HG02870 (cell line): ENCODE data around the gene SKIC8.

Experiments
- ATAC-seq: cut with Tn5 transposase; IDR thresholded peaks from one replicate; pipeline ENCODE4 v1.9.1; 2021; ENCODE audit warnings: mild to moderate bottlenecking, moderate library complexity; ENCODE audit not compliant: unreplicated experiment

SKIC8 gene

GRCh38 chr15:78322243-78322642 lies 22.8 kb upstream of the SKIC8 start:
- no peak for ATAC-seq

- no peak for ATAC-seq
Measured at GRCh38 chr15:78321786-78322185, 22.4 kb upstream of the SKIC8 start.

DNA sequence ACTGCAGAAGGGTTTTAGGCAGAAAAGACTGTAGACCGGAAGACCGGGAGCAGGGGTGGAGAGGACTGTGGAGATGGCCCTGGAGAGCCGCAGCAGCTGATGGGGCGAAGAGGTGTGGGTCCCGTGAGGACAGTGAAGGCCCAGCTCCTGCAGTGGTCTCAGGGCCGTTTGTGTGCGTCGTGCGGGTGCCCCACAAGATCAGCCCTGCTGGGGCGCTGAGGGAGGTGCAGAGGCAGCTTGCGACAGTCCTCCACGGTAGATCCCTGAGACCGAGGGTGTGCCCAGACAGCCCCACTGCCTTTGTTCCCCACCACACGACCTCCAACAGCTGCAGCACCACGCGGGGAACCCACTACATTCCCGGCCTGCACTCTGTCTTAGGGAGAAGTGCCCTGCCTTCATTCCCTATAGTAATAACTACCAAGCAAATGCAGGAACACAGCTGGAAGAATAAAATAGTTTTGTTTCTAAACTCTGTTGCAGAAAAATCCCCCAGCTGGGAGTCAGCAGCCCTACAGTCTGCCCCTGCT lies 21.7 kb upstream of the SKIC8 start:
- no peak for ATAC-seq

- ATAC-seq = no peak
Measured at GRCh38 chr15:78320183-78320582, 20.8 kb upstream of the SKIC8 start.

DNA sequence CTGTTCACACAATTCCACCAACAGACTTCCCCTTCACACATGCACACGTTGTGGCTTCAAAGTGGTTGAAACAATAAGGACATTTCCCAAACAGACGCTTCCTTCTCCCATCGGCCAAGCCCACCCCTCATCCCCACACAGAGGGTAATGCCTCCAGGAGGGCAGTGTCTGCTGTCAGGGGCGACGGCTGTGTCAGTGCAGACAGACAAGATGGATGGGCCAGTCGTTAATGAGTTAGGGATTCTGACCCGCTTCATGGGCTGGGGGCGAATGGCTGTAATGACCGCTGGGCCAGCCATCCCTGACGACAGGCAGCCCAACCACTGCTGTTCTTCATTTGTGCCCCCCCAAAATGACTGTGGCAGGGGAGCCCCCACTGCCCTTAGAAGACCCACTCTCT lies 20.2 kb upstream of the SKIC8 start:
- no peak for ATAC-seq

DNA sequence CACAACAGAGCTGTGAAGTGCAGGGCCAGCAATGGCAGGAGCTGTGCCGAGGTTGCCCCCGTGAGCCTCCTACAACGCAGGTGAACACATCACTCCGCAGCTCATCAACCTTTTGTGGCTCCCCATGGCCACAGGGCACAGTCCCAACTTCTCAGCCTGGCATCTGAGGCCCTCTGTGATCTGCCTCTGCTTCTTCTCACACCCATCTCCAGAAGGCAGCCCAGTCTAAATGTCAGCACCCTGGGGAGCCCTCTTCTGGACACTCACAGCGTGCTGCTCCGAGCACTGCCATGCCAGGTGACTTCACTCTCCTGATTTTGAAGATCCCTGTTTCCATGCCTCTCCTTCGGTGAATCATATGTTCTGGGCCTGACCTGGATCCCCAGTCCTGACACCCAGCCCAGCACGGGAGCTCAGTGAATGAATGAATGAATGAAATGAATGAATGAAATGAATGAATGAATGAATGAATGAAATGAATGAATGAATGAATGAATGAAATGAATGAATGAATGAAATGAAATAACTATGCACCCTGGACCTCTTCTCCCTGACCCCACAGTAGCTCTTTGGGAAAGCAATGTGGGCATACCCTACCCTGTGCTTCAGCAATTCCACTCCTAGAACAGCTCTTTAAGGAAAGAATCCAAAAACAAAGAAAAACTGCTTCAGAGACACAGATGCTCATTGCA lies 17.9 kb upstream of the SKIC8 start:
- ATAC-seq = no peak

DNA sequence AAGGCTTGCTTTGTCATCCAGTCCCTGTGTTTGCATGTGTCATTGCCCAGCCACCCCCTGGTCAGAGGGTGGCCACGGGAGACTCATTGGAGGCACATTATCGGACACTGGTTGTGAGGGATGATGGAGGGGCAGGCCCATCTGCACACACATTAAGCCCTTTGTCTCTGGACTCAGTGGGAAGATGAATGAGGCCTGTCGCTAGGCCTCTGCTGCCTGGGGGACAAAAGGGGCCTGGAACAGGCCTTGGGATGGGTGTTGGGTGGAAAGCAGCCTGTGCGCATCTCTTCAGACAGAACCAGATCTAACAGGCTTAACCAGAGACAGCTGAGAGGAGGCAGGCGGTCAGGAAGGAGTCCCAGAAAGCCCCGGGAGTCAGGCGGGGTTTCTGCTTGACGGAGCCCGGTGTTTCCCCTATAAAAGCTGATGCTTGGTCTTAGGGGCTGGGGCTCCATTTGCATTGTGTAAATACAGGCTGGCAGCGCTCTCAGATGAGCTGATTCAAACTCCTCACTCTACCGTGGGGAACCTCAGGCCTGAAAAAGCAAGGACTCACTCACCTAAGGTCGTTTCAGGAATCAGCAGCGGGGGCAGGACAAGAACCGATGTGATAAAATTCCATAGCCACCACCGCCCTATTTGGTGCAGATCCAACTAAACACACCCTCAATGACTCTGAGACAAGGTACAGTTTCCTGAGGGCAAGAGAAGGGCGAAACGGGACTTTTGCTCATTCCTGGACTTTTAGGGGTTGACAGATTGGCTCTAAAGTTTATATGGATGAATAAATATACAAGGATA lies 17.1 kb upstream of the SKIC8 start:
- no peak for ATAC-seq

GRCh38 chr15:78315686-78316282 lies 16.4 kb upstream of the SKIC8 start:
- ATAC-seq = no peak

DNA sequence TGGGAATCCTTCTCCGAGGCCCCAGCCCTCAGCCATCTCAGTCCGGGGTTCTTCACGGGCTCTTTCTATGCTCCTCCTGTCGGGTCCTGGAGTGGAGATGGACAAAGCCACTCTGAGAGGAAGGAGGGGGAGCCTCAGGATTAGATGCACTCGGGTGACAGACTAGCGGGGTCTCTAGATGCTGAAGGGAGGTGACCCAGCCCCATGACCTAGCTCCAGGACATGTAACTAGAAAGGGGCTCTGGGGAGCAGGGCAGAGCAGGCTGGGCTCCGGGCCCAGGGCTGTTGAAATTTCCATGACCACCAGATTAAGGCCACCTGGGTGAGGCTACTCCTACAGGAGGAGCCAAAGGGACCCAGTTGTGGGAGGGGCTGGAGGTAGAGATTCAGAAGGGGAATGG lies 14.8 kb upstream of the SKIC8 start:
- no peak for ATAC-seq

- ATAC-seq = no peak
Measured at GRCh38 chr15:78313383-78313782, 14.0 kb upstream of the SKIC8 start.

GRCh38 chr15:78312957-78313356 lies 13.5 kb upstream of the SKIC8 start:
- no peak for ATAC-seq

- no peak for ATAC-seq
Measured at GRCh38 chr15:78312536-78312935, 13.1 kb upstream of the SKIC8 start.

DNA sequence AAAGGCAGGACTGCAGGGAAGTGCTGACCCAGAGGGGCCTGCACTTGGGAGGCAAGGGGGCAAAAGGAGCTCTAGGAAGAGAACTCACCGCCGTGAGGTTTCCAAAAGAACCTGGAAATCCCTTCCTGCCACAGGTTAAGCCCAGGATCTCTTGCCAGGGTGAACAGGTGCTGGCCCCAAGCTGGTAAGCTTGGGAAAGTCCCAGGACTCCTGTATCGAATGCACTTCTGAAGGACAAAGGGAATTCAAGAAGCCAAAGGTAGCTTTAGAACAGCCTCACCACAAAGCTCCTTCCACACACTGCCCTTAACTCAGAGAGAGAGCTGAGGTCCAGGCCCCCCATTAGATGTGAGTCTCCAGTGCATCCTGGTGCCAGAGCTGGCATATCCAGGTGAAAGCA lies 11.9 kb upstream of the SKIC8 start:
- ATAC-seq = no peak

DNA sequence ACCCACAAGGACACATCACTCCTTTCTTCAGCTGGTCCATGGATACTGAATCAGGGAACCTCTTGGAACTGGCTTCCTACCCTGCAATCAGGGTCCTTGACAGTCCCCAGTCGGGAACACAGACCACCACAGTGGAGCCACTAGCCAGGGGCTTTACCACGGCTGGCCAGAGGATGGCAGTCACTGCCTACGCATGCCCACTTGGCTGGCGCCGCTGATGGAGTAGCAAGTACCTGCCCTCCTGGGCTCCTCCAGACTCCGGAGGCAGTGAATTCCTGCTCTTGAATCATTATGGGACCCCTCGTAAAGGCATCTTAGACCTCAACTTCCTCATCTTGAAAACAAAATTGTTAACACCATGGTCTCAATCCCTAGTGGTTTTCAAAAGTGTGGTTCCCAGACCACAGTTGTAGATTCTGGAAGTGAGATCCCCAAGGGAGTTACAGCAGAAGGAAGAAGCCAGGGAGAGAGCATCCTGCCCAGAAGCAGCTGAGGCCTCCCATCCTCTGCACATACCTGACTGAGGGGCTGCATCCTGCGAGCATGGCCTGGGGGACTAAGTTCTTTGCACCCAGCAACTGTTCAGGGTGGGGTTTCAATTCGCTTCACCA lies 9.1 kb upstream of the SKIC8 start:
- no peak for ATAC-seq

- no peak for ATAC-seq
Measured at GRCh38 chr15:78307976-78308375, 8.6 kb upstream of the SKIC8 start.

- ATAC-seq = no peak
Measured at GRCh38 chr15:78306176-78306774, 6.9 kb upstream of the SKIC8 start.

DNA sequence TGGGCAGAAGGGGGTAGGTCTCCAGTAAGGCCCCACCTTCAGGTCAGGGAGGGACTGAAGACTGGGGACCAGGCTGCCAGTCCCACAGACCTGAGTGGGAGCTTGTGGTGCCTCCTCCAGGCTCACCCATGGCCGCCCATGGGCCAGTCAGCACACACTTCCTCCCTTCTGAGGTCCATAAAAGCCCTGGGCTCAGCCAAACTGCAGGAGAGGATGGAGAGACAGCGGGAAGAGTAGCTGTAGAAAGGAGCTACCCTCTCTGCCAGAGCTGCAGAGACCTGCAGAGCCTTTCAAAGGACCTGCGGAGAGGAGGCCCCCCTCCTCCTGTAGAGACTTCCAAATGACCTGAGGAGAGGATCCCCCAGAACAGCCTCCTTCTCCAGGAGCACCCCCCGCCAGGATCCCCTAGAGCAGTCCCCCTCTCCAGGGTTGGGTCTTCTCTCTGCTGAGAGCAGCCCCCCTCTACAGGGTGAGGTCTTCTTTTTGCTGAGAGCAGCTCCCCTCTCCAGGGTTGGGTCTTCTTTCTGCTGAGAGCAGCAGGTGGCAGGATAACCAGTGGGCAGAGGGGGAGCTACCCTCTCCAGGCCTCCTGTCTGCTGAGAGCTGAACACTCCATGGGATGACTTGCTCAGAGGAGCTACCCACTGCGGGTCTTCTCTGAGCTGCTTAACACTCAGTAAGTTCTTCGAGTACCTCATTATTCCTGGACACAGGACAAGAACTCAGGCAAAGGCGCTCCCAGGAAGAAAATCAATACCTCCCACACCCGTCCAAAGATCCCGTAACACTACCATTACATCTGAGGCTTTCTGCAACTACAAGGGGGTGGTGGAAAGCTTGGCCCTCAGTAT lies 5.0 kb upstream of the SKIC8 start:
- ATAC-seq = no peak

GRCh38 chr15:78302579-78303312 lies 3.3 kb upstream of the SKIC8 start:
- ATAC-seq = no peak

DNA sequence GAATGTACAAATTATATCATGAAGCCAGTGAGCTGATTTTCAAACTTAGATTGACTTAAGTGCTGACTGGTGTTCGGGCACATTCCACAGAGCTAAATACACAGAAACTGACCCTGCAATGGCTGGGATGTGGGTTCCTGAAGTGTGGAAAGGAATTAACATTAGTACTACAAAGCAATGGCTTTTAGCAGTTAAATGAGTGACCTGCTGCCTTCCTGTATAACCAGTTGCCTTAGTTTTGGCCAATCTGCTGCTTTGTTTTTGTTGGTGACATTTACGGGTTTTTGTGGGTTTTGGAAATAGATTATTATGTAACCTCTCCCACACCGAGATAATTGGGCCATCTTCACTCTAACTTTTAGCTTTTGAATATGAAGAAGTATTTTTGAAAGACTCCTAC lies 2.4 kb upstream of the SKIC8 start:
- ATAC-seq = no peak
